Stimulated activated CD8-positive, alpha-beta memory T cell treated with anti-CD3 and anti-CD28 coated beads, Interleukin-12 subunit alpha, Interleukin-12 subunit beta, amount 100 ng/mL, for 1 hour (primary cell): ENCODE measurements around the gene GOLGA8M.
"Not testable (repeated sequence)": the region's sequence is repeated elsewhere in the genome, so short reads cannot be mapped to it uniquely, and the experiment has no call there.

Experiments used
- DNase-seq: peaks from one replicate; pipeline ENCODE4 v3.0.0-alpha.2; 2020; ENCODE audit warnings: low read depth

GOLGA8M gene

DNA sequence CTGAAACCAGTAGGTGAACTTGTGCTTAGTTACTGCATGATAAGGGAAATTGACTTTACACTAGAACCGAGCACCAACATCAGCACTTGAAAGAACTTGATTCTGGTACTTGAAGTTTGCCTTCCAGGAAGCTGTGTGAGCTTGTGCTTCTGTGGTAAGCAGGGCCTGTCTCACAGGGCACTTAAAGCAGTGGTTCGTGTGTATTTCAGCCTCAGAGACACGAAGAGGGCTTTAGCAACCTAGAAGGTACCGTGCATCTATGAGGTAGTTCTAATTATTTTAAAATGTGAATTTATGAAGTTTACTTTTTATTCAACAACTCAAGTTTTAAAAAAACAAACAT is 56.2 kb downstream of the GOLGA8M start:
- DNase-seq = not testable (repeated sequence)

DNA sequence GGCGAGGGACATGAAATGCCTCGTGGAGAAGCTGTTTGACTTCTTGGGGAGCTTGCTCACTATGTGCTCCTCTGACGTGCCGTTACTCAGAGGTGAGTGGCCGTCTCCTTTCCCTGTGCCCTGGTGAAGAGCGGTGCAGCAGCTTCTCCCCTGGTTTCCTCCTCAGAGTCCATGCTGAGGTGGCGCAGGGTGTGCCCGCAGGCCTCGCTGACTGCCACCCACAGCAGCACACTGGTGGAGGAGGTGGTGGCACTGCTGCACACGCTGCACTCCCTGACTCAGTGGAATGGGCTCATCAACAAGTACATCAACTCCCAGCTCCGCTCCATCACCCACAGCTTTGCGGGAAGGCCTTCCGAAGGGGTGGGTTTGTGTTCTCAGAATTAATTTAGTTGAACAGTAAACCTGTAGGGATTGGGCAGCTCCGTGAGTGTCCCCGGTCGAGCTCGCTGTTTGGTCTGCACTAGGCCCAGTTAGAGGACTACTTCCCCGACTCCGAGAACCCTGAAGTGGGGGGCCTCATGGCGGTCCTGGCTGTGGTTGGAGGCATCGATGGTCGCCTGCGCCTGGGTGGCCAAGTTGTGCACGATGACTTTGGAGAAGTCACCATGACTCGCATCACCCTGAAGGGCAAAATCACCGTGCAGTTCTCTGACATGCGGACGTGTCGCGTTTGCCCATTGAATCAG is 56.7 kb downstream of the GOLGA8M start:
- not testable (repeated sequence) for DNase-seq

DNA sequence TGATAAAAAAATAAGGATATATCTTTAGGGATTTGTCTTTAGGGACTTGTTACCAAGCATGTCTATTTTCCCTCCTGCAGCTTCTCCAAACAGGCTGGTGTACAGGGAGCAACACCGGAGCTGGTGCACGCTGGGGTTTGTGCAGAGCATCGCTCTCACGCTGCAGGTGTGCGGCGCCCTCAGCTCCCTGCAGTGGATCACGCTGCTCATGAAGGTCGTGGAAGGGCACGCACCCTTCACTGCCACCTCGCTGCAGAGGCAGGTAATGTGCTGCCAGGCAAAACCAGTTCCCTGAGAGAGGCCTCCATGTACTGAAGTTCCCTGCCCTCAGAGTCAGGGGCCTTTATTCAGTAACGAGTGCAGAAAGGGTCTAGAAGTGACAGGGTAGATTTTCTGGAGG is 58.0 kb downstream of the GOLGA8M start:
- not testable (repeated sequence) for DNase-seq

DNA sequence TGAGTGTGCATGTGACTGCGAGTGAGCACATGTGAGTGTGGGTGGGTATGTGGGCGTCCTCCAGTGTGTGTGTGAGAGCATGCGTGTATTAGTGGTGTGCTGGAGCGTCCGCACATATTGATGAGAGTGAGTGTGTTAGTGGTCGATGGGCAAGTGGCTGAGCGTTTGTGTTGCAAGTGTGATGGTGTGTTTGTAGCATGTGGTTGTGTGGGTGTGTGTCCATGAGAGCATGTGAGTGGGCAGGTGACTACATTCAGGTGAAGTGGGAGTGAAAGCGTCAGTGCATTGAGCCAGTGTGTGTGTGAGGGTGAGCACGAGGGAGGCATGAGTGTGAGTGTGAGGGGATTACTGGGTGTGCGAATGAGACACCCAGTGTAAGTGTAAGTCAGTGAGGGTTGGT is 59.7 kb downstream of the GOLGA8M start:
- not testable (repeated sequence) for DNase-seq
